MM.1S (cell line): Measurements from ENCODE around the gene SCYGR6.

Source experiments
- DNase-seq: peaks from one replicate; pipeline ENCODE4 v3.0.0-alpha.2; 2015
- H2AFZ ChIP-seq: fragments of 300-600 bp; sonication (generic); 2 replicates; pipeline ENCODE4 v1.6.0; 2016; ENCODE audit warnings: antibody characterized with exemption, low read length
- H3F3A ChIP-seq: fragments of 300-600 bp; sonication (generic); 2 replicates; pipeline ENCODE4 v1.6.1; 2016; ENCODE audit warnings: mild to moderate bottlenecking, antibody characterized with exemption, low read length, moderate library complexity, mixed read lengths; ENCODE audit not compliant: insufficient read depth
- H3K27ac ChIP-seq: fragments of 300-600 bp; sonication (generic); 2 replicates; pipeline ENCODE4 v1.5.1; 2016; ENCODE audit warnings: mild to moderate bottlenecking, low read length
- H3K27me3 ChIP-seq: fragments of 300-600 bp; sonication (generic); replicated peaks from 2 replicates; pipeline ENCODE4 v1.6.0; 2016; ENCODE audit warnings: low read length; ENCODE audit not compliant: insufficient read depth
- H3K36me3 ChIP-seq: fragments of 300-600 bp; sonication (generic); replicated peaks from 2 replicates; pipeline ENCODE4 v1.6.1; 2016; ENCODE audit warnings: mild to moderate bottlenecking, low read length, mixed read lengths; ENCODE audit not compliant: insufficient read depth
- H3K4me1 ChIP-seq: fragments of 300-600 bp; sonication (generic); 2 replicates; pipeline ENCODE4 v1.6.1; 2016; ENCODE audit warnings: low read length, mixed read lengths
- H3K4me2 ChIP-seq: fragments of 300-600 bp; sonication (generic); 2 replicates; pipeline ENCODE4 v1.6.0; 2016; ENCODE audit warnings: low read depth, low read length
- H3K4me3 ChIP-seq: fragments of 300-600 bp; sonication (generic); 2 replicates; pipeline ENCODE4 v1.5.1; 2016; ENCODE audit warnings: low read length, mixed read lengths
- H3K79me2 ChIP-seq: fragments of 300-600 bp; sonication (generic); 2 replicates; pipeline ENCODE4 v1.6.1; 2016; ENCODE audit warnings: mixed run types, low read length, mixed read lengths
- H3K9ac ChIP-seq: fragments of 300-600 bp; sonication (generic); 2 replicates; pipeline ENCODE4 v1.6.1; 2016; ENCODE audit warnings: low read length, mixed read lengths
- H3K9me2 ChIP-seq: fragments of 300-600 bp; sonication (generic); replicated peaks from 2 replicates; pipeline ENCODE4 v1.6.1; 2016; ENCODE audit warnings: mild to moderate bottlenecking, low read length, mixed read lengths; ENCODE audit not compliant: insufficient read depth
- H3K9me3 ChIP-seq: fragments of 300-600 bp; sonication (generic); replicated peaks from 2 replicates; pipeline ENCODE4 v1.6.1; 2016; ENCODE audit warnings: mild to moderate bottlenecking, low read length, mixed read lengths; ENCODE audit not compliant: insufficient read depth
- H4K20me1 ChIP-seq: fragments of 300-600 bp; sonication (generic); 2 replicates; pipeline ENCODE4 v1.6.1; 2016; ENCODE audit warnings: mild to moderate bottlenecking, low read length, moderate library complexity, mixed read lengths; ENCODE audit not compliant: insufficient read depth
- CTCF ChIP-seq: fragments of 300-600 bp; sonication (generic); IDR thresholded peaks from 2 replicates; pipeline ENCODE4 v1.5.1; 2016; ENCODE audit warnings: antibody characterized with exemption, low read length, mixed read lengths
- EZH2 ChIP-seq: fragments of 300-600 bp; sonication (generic); optimal IDR thresholded peaks from 2 replicates; pipeline ENCODE3; 2017; ENCODE audit warnings: low read depth, mild to moderate bottlenecking, antibody characterized with exemption, low read length, mixed read lengths
- EZH2phosphoT487 ChIP-seq: fragments of 300-600 bp; sonication (generic); IDR thresholded peaks from 2 replicates; pipeline ENCODE4 v1.6.1; 2018; ENCODE audit warnings: antibody characterized with exemption, low read length

SCYGR6 gene

GRCh38 chr2:227724394-227725039 is at the start of gene SCYGR6:
Gene SCYGR6, minus strand, starts transcription at chr2:227724757. Its CDS starts 0 bp downstream, at chr2:227724757.
- no peak within 1 kb of the TSS for H3K27ac ChIP-seq
- H3K27me3 ChIP-seq, result no peaks in the 10 kb centered on the region
- no peak for DNase-seq
- H3K4me2 ChIP-seq, result no peak within 1 kb of the TSS
- no peaks in the 10 kb centered on the region for H3F3A ChIP-seq
- TF ChIP-seq EZH2phosphoT487 (no peak), EZH2 (no peak), CTCF (no peak)
- H3K79me2 ChIP-seq, result no peaks in the 10 kb centered on the region
- H3K9ac ChIP-seq, result no peak within 1 kb of the TSS
- H3K9me2 ChIP-seq, result no peaks in the 10 kb centered on the region
- H4K20me1 ChIP-seq, result no peaks in the 10 kb centered on the region
- H3K4me3 ChIP-seq, result no peak within 1 kb of the TSS
- H3K9me3 ChIP-seq, result no peaks in the 10 kb centered on the region
- H3K4me1 ChIP-seq, result no peaks in the 10 kb centered on the region
- no peaks in the 10 kb centered on the region for H3K36me3 ChIP-seq
- H2AFZ ChIP-seq, result no peak within 1 kb of the TSS

DNA sequence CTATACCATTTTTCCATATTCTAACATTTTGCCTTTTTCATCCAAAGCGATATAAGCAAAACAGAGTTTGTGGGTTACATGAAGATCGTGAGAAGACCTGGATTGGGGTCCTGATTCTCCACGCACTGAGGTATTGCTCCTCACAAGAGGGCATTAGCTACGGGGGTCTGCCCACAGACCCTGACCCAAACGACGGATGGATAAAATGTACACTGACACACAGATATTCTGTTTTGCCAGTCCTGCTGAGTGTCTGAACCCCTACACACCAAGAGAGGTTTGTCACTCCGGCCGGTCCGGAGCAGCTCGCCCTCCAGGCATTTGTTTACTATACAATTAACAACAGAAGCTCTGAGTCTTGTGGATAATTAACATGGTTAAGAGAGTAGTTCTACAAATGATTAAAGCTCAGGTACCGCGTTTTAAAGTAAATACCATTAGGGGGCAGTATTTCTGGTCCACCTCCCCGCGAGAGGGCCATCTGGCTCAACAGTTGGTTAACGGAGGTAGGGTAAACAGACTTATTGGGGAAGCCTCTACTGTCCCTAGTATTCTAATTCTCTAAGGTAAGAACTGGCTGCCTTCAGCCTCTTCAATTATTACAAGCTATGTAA is 49.6 kb upstream of the SCYGR6 start:
- H3K9me2 ChIP-seq, result no peaks in the 10 kb centered on the region
- no peaks in the 10 kb centered on the region for H3K36me3 ChIP-seq
- no peaks in the 10 kb centered on the region for H3K9me3 ChIP-seq
- no peaks in the 10 kb centered on the region for H3F3A ChIP-seq
- H3K27me3 ChIP-seq, result no peaks in the 10 kb centered on the region
- H3K4me3 ChIP-seq, result no peak overlapping the region
- H3K4me2 ChIP-seq, result no peak overlapping the region
- H2AFZ ChIP-seq, result no peak overlapping the region
- no peaks in the 10 kb centered on the region for H3K4me1 ChIP-seq
- no peak for DNase-seq
- no peak overlapping the region for H3K27ac ChIP-seq
- H3K79me2 ChIP-seq, result no peaks in the 10 kb centered on the region
- no peaks in the 10 kb centered on the region for H4K20me1 ChIP-seq
- no peak overlapping the region for H3K9ac ChIP-seq
- TF ChIP-seq EZH2 (no peak), CTCF (peak; percentile 29), EZH2phosphoT487 (no peak)

DNA sequence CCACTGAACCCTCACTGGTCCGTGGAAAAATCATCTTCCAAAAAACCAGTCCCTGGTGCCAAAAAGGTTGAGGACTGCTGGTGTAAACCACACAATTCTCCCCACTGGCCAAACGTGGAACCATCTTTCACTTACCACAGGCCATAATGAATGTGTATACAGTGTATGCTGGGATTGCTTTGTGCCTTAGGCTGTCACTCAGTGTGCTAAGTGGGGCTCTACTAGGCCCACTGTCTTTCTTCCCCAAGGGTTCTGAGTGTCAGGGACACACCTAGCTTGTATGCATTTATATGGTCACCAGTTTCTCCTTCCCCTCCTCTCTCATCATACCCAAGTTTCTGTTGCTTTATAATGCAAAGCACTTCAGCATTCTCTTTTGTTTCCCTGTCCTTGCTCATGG is 48.4 kb upstream of the SCYGR6 start:
- DNase-seq, result no peak
- TF ChIP-seq CTCF (no peak), EZH2 (no peak), EZH2phosphoT487 (no peak)
- Histone ChIP-seq H3K4me3 (no peak overlapping the region), H2AFZ (no peak overlapping the region), H4K20me1 (no peaks in the 10 kb centered on the region), H3K9me2 (no peaks in the 10 kb centered on the region), H3K27ac (no peak overlapping the region), H3K9ac (no peak overlapping the region), H3K79me2 (no peaks in the 10 kb centered on the region), H3K4me1 (no peaks in the 10 kb centered on the region), H3K27me3 (no peaks in the 10 kb centered on the region), H3K4me2 (no peak overlapping the region), H3K36me3 (no peaks in the 10 kb centered on the region), H3K9me3 (no peaks in the 10 kb centered on the region), H3F3A (no peaks in the 10 kb centered on the region)
